NCI-H128 (cell line): ENCODE data around the gene PTOV1.

Experiments used
- DNase-seq: peaks from one replicate; lab custom pipeline; 2025; ENCODE audit not compliant: unreplicated experiment; lab: John Stamatoyannopoulos, UW

PTOV1 gene

DNA sequence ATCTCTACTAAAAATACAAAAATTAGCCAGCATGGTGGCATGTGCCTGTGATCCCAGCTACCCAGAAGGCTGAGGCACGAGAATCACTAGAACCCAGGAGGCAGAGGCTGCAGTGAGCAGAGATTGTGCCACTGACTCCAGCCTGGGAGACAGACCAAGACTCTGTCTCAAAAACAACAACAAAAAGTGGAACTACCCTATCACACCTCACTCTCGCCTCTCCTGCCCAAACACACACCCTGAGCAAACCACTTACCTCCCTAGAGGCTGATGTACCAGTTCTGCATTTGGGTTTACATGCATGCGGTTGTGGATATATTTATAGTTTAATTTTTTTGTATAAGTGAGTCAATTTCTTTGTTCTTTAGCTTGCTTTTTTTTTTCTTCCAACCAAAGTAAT, 7.7 kb upstream of the PTOV1 start:
- no peak for DNase-seq

DNA sequence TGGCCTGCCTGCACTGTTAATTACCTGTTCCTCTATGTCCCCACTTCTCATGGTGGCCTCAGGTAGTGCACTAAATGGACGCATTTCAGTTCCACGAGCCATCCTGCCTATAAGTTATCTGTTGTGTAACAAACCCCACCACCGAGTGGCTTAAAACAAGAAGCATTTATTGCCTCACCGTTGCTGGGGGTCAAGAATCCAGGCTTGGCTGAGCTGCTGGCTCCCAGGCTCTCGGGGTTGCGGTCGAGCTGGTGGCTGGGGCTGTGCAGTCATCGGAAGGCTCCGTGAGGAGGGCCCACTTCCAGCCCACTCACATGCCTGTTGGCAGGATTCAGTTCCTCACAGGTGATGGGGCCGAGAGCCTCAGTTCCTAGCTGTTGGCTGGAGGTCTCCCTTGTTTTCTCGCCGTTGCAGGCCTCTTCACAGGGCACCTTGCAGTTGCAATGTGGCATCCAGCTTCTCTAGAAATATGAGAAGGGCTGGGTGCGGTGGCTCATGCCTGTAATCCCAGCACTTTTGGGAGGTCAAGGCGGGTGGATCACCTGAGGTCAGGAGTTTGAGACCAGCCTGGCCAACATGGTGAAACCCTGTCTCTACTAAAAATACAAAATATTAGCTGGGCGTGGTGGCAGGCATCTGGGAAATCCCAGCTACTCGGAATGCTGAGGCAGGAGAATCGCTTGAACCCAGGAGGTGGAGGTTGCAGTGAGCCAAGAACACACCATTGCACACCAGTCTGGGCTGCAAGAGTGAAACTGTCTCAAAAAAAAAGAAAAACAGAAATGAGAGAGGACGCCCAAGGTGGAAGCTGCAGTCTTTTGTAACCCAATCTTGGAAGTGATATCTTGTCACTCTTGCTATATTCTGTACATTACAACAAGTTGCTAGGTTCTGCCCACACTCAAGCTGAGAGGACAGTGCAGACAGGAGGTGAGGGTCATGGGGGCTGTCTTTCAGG, 6.5 kb upstream of the PTOV1 start:
- DNase-seq = no peak

DNA sequence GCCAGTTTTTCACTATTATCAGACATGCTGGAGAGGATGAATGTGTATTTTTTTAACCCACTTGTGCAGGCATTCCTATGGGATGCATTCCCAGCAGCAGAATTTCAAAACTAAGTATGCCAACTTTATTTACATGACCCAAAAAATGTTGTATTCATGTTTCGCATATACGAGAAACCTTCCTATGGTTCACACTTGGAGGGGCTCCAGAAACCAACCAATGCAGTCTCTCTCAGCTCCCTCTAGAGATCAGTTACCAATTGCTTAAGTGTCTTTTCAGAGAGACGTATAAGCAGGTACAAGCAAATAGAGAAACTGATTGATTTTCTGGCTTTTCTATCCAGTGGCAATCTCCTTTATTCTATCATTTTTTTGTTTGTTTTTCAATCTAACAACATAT, 5.5 kb upstream of the PTOV1 start:
- no peak for DNase-seq

DNA sequence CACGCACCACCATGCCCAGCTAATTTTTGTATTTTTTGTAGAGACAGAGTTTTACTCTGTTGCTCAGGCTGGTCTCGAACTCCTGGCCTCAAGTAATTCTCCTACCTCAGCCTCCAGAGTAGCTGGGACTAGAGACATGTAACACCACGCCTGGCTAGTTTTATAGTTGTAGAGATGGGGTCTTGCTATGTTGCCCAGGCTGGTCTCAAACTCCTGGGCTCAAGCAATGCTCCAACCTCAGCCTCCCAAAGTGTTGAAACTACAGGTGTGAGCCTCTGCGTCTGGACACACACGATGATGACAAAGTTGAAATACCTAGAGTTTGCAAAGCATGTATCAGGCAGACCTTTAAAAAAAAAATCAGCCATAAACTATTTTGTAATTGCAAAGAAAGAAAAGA, 4.6 kb upstream of the PTOV1 start:
- DNase-seq = no peak

DNA sequence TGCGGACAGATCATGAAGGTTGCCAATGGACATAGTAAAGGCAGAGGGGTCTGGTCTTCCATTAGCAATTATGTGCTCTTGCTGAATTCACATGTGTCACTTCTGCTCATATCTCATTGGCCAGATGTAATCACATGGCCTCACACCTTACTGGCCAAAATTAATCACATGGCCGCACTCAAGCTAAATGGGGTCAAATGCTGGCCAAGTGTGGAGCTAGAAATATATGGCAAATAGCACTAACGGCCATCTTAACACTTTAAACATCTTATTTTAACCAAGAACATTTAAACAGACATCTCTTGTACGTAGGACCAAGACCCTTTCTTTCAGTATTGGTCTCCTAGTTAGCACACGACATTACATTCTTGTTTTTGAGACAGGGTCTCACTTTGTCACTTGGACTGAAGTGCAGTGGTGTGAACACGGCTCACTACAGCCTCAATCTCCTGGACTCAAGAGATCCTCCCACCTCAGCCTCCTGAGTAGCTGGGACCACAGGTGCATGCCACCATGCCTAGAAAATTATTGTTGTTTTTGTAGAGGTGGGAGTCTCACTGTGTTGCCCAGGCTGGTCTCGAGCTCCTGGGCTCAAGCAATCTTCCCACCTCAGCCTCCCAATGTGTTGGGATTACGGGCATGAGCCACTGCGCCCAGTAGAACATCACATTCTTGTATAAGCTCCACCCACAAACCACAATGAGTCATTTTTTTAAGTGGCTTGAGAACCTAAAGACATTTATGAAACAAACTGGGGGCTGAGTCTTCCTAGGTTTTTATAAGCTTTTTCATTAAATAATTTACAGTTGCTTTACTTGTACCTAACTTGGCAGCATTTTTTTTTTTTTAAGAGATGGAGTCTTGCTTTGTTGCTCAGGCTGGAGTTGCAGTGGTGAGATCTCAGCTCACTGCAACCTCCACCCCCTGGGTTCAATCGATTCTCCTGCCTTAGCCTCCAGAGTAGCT, 2.9 kb upstream of the PTOV1 start:
- no peak for DNase-seq

DNA sequence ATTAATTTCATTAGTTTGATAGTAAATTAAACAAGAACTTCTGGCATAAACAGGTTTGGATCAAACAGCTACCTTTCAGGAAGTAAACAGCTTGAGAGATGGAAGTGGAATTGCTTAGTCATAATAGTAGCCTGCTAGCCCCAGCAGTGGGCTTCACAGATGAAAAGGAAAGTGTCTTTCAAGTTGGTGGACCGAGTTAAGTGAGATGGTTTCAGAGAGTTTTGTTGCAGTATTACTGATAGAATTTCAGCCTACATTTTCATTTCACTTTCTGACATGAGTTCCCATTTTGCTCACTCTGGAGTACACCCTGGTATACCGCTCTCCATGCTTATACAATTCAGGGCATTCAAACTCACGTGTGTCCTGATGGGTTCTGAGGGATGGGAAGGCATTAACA, 2.0 kb upstream of the PTOV1 start:
- no peak for DNase-seq

DNA sequence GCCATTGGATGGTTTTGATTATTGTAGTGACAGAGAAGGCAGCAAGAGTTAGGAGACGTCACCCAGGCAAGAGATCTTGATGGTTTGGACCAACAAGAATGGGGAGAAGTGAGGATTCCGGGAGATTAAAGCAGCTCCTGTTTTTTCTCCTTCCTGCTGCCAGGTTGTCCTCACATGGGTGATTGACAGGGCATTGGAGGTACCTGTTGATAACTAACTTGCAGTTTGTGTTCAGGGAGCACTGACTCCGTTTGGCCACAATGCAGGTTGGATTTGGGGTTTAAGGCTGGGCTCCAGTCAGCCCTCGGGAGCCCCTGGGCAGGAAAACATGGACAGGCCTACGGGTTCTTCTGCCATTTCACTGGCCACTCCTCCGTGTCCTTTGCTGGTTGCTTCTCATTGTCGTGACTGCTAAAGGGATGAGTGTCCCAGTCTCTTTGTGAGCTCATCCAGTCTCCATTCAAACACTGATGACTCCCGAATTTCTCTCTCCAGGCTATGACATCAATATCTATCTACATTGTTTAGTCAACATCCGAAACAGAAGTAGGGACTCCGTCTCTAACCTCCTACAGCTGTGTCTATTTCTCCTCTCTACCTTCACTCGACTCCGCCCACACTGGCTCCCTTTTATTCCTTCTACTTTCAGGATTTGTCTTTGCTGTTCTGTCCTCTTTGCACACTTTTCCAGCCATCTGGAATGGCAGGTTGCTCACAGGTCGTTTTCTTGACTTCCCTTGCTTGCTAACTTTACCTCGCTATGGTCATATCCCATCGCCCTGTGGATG, 1.3 kb upstream of the PTOV1 start:
- DNase-seq = no peak

DNA sequence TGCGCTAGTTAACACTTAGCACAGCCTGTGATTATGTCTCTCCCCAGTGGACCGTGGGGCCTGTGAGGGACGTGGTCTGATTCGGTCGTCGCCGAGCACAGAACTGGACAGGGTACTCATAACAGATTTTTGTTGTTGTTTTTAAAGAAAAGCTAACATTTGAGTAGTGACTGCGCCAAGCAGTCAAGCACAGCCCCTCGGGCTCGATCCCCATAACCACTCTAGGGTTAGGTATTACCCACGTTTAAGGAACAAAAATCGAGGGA, 805 bp upstream of the PTOV1 start:
- DNase-seq = no peak

DNA sequence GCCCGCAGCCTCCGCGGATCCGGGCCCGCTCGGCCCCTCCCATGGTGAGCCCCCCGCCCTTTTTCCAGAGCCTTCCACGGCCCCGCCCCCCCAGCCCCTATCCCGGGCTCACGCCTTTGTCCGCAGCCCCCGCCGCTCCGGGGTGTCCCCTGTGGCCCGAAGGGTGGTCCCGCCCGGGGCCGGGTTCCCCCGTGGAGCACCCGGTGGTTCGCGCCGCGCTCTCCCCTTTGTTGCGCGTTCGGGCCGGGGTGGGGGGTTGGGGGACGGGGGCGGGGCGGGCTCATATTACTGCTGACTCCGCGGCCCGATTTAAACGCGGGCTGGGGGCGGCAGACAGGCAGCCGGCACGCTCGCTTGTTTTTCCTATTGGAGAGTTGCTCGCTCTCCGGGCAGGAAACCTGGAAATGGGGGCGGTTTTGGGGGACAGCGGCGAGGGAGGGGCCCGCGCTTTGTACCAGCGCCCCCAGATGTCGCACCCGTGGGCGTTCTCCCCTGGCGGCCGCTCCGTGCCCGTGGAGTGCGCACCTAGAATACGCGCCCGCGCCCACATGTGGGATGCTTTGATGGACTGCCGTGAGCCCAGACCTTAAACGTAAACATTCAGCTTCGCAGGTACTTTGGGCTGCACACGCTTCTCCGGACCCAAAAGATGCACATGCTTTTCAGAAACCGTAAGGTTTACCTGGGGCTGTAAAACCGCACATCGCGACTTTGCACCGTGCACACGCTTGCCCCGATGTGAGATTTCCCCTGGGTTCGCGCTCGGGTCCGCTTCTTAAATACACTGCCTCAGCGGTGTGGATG, 699 bp downstream of the PTOV1 start:
- DNase-seq = no peak

DNA sequence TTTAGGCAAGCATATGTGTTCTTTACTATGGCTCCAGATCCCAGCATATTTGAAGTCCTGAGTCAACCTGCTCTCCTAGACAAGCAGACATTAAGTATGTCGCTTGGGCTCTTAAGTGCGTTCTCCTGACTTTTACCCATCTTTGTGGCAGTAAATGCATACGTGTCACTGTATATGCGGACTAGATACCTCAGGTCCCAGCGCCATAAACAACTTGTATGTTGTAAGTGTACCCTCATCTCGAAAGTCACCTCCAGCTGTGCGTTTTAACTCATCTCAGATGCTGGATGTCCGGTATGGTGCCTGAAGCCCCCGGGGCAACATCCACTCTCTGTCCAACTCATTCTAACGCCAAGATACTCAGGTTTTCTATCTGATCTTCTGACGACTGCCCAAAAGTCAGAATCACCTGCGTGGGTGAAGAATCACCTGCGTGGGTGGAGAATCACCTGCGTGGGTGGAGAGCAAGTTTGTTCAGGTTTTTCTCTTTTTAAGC, 1.7 kb downstream of the PTOV1 start:
- no peak for DNase-seq

DNA sequence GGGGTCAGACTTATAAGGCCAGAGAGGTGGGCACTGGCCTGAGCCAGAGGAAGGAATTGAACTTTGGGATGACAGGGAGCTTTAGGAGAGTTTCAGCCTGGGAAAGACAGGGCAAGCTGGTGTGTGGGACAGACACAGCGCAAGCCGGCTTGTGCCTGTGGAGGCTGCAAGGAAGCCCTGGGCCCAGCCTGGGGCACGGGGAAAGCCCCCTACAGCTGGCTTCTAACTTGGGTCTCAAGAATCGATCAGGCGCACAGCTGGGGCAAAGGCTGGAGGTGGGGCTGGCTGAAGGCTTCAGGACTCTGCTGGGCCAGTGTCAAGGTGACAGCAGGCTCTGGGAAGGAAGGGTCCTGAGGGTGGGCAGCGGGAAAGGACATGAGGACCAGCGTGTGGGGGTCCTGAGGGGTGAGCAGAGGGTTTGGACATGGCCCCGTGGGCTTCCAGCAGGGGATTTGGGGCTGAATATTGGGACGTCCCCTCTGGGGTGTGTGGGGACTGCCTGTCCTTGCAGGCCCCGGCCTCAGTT, 3.0 kb downstream of the PTOV1 start:
- no peak for DNase-seq

DNA sequence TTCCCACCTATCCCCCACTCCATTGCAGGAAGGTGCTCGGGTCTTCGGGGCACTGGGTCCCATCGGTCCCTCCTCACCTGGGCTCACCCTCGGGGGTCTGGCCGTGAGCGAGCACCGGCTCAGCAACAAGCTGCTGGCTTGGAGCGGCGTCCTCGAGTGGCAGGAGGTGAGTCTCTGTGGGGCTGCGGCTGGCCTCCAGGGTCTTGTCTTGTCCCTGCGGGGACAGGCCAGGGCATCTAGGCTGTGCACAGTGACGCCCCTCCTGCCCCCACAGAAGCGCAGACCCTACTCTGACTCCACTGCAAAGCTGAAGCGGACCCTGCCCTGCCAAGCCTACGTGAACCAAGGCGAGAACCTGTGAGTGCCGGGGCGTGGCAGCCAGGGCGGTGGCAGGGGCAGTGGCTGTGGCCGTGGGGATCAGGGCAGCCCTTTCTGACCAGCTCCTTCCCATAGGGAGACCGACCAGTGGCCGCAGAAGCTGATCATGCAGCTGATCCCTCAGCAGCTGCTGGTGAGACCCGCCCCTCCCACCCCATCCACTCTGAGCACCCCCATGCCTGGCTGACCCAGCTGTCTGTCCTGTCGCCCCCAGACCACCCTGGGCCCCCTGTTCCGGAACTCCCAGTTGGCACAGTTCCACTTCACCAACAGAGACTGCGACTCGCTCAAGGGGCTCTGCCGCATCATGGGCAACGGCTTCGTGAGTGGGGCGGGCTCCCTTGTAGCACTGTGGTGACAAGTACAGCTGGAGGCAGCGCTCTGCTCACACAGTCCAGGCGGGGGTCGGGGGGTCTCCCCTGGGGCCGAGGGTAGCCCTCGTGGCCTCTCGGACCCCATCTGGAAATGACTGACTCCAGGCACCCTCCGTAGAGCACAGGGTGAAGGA, 3.7 kb downstream of the PTOV1 start:
- DNase-seq = no peak

DNA sequence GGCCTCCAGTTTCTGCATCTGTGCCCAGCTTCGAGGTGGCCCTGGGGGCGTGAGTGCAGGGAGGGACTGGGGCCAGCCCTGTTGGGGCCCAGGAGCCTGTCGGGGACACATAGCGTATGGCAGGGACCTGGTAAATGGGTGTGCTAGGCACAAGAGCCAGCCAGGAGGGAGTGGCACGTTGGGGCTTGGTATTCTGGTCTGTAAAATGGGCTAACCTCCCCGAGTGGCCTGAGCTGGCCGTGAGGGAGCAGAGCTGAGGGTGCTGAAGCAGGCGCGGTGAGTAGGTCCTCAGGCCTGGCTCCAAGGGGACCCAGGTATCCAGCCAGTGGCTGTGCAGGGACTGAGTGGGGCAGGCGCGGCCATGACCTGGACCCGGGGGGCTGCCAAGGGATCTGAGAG, 4.3 kb downstream of the PTOV1 start:
- DNase-seq = no peak

DNA sequence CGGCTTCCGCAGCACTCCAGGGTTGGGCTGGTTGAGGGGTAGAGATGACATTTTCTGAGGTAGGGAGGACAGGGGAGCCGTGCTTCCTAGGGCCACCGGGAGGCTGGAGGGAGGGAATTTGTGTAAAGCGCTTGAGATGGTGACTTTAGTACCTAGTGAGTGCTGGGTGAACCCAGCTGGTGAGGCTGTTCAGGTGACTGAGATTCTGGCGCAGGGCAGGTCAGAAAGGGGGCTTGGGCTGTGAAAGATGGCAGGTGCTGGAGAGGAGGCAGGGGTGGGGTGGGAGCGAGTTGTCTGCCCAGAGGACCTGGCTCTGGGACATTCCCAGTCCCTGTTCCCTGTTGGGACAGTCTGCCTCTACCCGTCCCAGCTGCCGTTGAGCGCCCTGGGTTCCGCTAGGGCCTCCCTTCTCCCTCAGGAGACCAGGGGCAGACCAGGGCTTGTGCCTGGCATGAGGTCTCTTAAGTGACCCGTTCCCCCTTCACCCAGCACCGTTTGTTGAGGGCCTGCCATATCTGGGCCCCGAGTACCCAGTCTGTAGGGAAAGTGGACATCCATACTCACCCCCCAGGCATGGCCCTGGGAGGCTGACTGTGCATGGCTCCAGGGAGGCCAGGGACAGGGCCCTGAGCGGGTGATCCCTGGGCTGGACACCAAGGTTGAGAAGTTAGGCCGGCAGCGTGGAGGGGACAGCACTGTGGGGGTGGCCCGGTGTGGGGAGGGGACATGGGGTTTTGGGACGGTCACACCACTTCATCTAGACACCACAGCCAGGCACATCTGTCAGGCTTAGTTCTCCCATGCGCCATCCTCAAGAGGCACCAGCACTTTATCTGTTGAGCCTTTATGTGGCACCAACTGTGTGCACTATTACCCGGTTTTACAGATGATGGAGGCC, 5.0 kb downstream of the PTOV1 start:
- DNase-seq = no peak

DNA sequence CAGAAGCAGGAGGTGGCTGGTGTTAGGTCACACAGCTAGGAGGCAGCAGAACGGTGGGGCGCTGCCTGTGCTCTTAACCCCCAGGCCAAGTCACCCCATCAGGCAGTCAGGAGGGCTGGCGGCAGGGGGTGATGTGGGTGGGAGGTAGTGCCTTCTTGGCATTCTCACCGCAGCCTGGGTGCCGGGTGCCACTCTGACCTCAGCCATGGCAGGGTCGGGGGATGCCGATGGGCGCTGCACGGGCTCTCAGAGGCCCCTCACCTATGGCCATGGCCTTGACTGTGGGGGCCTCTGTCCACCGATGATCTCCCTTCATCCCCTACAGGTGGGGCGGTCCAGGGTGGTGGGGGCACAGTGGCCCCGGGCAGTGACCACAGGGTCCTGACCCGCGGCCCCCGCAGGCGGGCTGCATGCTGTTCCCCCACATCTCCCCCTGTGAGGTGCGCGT, 5.6 kb downstream of the PTOV1 start:
- no peak for DNase-seq

DNA sequence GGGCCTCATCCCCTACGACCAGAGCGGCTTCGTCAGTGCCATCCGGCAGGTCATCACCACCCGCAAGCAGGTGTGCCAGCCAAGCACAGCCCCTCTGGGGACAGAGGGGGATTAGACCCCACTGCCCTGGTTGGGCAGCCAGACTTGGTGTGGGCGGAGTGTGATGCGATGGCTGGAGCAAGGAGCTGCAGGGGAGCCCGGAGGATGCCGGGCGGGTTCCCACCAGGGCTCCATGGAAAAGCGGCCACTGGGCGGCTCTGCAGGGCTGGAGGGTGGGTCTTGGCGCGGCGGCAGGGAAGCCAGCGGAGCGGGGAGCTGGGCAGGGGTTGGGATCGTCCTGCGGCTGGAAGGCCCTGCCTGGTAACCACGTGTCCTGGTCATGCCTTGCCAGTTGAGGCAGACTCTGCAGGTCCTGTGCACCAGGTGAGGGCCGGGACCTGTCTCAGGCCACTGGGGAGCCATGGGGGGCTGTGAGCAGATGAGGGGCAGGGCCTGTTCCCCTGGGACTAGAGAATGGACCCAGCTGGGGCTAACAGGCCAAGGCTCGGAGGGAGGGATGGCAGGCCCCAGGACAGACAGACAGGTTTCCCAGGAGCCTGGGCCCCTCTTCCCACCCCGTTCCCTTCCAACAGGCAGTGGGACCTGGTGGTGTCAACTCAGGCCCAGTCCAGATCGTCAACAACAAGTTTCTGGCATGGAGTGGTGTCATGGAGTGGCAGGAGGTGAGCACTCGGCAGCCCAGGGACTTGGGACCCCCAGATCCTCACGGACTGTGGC, 6.3 kb downstream of the PTOV1 start:
- no peak for DNase-seq

DNA sequence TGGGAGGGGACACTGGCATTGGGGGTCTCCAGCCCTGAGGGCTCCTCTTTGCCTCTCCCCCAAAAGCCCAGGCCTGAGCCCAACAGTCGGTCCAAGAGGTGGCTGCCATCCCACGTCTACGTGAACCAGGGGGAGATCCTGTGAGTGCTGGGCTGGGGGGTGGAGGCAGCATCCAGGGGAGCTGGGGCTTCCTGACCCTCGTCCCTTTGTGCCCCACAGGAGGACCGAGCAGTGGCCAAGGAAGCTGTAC, 6.8 kb downstream of the PTOV1 start:
- no peak for DNase-seq
